CD4-positive, alpha-beta T cell treated with Interleukin-10 for 1 hour (primary cell): Measurements from ENCODE around the gene RAP1GAP.
"Not testable (repeated sequence)": the region's sequence is repeated elsewhere in the genome, so short reads cannot be mapped to it uniquely, and the experiment has no call there.

Experiments
- DNase-seq: peaks from one replicate; pipeline ENCODE4 v3.0.0-alpha.2; 2020

Gene RAP1GAP

DNA sequence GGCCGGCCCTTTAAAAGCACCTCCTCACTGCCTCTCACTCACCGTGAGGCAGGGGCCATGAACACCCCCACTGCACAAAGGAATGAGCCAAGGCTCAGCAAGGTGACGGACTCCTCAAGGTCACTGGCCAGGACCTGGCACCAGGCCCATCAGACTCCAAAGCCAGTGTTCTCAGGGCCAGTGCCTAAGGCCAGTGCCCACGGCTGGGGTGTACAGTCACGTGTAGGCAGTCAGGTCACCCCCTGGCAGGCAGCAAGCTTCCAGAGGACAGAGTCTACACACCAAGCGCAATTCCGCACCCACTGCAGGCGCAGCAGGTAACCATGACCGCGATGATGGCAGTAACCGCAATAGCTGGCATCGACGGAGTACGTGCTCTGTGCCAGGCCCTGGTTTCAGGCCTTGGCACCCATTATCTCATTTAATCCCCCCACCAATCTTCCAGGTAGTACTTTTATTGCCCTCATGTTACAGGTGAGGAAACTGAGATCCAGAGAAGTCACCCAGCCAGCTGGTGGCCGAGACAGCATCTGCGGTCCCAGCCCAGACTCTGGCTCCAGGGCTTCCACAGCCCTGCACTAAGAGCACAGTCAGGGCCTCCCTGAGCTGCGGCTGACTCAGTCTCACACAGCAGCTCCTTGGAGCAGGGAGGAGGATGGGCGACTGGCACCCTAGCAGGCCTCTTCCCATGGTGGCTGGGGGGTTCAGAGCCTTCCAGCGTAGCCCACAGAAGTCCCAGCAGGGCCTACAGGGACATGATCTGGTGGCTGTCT lies 27.0 kb downstream of the RAP1GAP start:
- no peak for DNase-seq

DNA sequence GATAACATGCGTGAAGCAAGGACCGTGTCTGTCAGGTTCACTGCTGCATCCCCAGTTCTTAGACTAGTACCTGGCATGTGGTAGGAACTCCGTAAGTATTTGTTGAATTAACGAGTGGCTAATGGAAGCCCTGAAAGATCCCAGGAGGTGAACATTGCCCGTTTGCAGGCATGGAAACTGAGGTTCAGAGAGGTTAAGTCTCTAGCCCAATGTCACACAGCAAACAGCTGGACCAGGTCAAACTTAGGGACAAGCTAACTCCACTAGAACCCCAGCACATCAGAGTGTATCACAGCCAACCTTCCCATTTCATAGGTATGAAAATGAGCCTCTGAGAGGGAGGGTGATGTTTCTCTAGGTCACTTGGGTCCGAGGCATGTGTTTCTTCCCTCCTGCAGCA lies 27.6 kb downstream of the RAP1GAP start:
- DNase-seq: no peak

DNA sequence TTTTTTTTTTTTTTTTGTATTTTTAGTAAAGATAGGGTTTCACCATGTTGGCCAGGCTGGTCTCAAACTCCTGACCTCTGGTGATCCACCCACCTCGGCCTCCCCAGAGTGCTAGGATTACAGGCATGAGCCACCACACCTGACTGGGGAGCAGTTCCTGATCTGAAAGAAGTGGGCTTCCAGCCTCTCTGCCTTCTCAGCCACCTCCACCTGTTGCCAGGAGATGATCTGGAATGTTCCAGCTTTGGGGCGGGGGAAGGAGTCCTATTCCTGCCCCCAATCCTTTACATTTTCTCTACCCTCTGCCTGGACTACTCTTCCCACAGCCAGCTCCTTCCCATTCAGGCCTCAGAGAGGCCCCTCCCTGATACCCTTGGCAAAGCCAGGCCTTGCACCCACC lies 28.1 kb downstream of the RAP1GAP start:
- DNase-seq: no peak

DNA sequence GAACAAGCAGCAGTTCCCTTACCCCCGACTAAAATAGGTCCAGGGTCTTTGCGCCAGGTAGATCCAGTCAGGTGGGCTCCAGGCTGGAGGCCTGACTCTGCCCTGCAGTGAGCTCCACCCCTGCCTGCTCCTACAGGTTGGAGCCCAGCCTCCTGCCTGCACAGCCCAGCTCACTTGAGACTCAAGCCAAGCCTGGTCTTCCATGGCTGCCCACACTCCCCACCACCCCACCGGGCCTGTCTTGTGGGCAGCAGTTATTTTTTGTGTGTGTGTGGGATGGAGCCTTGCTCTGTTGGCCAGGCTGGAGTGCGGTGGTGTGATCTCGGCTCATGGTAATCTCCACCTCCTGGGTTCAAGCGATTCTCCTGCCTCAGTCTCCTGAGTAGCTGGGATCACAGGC lies 28.5 kb downstream of the RAP1GAP start:
- DNase-seq: no peak

DNA sequence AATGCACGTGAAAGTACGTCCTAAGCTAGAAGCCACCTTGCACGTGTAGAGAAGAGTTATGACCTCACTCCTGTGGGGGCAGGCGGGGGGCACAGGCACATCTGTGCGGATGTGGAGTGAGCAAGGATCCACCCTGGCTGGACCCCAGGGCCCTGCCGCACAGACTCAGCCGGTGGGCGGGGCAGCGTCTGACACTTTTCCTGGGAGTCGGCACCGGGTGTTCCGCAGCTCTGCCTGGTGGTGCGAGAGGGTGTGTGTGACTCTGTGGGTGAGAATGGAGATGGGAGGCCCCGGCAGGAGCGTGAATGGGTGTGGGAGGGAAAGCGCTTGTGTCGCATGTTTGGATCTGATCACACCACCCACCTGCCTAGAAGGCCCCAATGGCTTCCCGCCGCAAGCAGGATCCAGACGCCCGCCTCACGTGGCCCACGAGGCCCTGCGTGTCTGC lies 29.5 kb downstream of the RAP1GAP start:
- no peak for DNase-seq

DNA sequence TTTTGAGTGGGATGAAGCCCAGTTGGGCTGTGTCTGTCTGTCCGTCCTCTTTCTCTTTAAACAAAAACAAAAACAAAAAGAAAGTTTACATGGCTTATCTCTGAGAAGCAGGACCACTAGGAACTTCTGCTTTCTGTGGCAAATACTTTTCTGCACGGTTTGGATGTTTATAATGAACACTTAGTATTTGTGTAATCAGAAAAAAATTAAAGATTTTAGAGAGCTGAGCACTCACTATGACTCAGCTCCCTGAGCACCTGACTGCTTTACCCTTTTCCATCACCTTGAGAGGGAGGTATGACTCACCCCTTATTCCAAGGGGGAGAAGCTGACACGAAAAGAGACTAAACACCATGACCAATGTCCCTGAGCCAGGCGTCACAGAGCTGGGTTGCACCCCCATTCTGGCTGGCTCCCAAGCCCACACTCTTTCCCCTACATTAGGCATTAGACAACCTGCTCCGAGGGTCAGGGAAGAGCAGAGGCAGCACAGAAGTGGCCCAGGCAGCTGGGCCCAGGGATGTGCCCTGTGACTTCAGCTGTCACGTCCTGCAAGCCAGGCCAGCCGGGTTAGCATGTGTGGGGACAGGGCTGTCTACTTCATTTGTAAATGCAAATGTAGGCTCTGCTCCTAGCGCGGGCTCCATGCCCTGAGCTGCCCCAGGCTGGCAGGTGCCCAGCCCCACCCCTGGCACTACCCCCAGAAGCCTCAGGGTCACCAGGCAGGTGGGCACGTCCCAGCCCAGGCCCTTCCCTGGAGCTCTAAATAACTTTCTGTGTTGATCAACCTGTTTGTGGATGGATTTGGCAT lies 30.4 kb downstream of the RAP1GAP start:
- no peak for DNase-seq

DNA sequence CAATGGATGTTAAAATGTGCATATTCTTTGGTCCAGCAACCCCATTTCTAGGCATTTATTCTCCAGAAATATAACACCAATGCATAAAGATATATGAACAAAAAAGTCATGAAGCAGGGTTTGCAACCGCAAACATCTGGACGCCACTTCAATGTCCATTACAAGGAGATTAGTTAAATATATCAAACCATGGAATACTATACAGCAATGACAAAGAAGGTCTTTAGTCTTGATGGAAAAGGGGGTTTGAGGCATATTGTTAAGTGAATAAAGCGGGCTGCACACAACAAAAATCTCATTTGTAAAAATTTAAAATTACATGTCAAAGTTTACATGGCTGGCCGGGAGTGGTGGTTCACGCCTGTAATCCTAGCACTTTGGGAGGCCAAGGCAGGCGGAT lies 31.6 kb downstream of the RAP1GAP start:
- DNase-seq: no peak

DNA sequence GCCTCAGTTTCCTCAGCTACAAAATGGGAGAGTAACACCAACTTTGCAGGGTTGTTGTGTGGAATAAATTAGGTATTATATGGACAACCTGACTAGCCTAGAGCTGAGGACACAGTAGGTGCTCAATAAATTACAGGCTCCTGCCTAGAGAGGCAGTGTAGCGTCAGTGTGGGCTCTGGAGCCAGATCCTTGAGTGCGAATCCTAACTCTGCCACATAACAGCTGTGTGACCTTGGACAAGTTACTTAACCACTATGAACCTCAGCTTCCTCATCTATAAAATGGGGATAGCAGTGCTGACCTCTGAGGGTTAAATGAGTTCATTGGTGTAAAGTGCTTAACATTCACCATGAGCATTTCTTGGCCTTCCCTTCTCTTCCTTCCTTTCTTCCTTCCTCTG lies 33.1 kb downstream of the RAP1GAP start:
- no peak for DNase-seq

DNA sequence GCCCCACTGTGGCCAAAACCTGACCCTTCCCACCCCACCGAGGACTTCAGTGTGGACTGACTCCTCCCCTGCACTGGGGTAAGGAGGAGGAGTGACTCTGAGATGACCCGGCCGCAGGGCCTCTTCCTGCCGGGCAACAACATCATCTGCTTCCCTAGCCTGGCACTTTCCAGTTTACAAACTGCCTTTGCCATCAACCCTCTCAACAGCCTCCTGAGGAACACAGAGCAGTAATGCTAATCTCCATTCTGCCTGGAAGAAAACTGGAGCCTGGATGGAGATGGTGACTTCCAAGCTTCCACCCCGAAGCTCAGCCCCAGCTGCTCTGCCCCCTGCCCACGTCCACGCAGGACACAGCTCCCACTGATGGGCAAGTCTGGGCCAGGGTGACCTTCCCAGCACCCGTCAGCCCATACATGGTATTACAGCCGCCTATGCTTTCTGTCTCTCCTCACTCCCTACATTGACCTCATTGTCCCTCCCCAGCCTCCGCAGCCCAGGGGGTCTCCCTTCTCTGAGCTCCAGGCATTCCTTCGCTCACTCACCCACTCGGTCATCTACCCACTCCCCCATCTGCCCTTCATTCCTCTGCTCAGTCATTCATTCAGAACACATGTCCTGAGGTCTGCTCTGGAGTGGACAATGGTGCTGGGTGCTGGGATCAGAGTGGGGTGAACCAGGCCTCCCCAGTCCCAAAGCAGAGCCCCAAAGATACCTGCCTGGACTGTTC lies 34.2 kb downstream of the RAP1GAP start:
- DNase-seq: no peak

DNA sequence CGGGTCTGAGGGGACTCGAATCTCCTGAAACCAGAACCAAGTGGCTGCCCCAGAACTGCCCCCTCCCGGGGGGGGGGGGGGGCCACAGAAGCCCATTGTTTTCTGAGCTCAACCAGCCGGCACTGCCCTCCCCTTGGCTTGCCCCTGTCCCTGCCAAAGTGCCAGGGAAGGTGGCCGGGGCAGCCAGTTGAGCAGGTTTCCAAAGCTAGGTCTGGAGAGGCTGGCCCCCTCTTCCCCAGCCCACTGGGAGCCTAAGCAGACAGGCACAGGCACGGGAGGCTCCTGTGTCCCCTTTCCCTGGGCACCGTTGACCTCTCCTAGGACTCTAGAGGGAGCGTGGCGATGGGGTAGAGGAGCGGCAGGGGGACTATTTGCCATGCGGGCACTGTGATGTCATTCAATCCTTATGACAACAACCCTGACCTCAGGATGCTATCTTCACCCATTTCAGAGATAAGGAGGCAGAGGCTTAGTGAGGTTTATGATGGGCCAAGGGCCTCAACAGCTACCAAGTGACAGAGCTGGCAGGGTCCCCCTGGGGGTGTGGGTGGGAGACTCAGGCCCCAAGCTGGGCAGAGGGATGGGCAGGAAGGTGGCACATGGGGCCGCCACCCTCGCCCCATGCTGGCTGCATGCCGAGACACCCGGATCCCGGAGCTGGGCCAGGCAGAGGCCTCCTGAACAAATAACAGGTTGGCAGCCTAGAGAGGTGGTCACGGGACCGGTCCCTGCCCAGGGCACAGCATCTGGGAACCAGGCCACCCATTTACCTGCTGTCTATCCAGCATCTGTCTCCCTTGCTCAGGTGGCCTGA lies 35.0 kb downstream of the RAP1GAP start:
- DNase-seq: no peak

DNA sequence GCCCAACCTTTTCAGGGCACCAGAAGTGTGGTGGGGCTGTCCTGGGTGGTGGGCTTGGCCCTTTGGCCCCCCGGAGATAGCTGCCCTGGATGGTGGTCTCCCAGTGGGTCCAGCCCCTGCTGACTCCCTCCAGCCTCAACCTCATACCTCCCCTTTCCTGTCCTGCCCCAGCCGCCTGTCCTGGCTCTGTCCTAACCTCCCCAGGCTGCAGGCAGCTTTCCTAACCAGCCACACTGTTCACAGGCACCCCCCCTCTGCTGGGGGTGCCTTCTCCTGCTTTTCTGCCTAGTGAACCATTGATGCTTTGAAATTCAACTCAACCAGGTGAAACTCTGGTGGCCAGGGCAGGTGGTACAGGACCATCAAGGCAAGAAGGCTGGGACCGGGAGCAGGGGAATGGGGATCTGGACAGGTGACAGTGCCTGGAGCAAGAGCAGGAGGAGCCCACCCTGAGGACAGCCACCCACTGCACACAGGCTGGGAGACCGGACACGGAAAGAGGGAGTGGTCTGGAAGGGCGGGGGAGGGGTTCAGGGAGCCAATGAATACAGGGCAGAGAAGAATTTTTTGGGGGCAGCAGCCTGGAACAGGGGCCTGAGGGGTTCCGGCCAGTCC lies 35.9 kb downstream of the RAP1GAP start:
- DNase-seq: no peak

DNA sequence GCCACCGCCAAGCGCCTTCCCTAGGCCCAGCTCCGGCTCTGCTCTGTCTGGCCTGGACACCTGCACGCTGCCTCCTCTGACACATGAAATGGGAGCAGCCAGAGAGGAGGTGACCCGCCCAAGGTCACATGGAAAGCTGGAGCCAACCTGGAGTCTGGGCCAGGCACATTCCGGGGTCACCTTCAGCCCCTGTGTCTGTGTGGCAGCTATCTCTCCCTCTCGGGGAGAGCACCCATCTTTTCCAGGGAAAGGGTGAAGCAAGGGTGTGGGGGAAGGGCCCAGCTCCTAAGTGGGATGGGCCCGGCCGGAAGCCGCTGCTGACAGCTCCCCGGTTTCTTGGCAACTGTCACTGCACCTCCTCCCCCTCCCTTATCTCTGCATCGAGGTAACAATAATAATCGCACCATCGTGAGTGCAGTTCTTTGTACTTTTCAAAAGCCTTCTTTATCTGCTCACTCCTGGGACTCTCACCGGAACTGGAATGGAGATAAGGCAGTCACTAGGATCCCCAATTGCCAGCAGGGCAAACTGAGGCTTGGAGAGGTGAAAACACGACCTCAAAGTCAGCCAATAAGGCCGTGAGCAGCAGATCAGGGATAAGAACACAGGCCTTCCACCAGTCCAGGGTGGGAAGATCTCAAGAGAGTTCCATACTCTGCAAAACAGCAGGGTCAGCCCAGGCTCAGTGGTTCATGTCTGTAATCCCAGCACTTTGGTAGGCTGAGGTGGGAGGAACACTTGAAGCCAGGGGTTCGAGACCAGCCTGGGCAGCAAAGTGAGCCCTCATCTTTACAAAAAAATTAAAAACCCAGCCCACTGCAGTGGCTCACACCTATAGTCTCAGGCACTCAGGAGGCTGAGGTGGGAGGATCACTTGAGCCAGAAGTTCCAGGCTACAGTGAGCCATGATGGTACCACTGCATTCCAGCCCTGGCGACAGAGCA lies 36.9 kb downstream of the RAP1GAP start:
- no peak for DNase-seq

DNA sequence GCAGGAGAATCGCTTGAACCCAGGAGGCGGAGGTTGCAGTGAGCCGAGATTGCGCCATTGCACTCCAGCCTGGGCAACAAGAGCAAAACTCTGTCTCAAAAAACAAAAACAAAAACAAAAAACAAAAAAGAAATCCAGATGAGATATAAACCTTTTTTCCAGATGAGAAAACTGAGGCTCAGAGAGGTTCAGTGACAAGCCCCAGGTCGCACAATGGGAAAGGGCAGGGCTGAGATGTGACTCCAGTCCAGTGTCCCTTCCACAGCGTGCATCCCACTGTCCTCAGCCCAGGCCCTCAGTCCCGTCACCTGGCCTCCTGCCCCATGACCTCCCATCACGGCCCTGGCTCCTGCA lies 37.6 kb downstream of the RAP1GAP start:
- DNase-seq: not testable (repeated sequence)

DNA sequence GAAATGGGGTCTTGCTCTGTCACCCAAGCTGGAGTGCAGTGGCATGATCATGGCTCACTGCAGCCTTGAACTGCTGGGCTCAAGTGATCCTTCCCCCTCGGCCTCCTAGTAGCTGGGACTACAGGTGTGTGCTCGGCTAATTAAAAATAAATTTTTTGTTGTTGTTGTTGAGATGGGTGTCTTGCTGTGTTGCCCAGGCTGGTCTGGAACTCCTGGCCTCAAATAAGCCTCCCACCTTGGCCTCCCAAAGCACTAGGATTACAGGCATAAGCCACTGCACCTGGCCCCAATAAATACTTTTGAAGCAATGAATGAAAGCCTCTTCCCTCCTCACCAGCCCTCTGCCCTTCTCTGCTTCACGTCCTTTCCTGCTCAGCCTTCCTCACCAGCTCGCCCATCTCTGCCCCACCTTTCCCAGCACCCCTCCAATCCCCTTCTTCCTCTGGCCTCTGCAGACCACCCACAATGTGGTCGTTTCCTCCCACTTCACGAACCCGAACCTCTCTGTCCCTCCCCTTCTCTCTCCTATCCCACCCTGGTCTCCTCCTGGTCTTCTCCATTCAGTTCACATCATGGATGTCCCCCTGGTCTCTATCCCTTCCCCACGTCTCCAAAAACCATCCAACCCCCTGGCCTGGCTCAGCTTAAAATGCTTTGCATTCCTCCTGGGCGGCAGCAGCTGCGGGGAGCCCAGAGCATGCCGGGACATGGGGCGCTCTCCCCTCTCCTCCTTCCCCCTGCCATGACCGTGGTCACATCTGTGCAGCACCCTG lies 38.4 kb downstream of the RAP1GAP start:
- DNase-seq: no peak

DNA sequence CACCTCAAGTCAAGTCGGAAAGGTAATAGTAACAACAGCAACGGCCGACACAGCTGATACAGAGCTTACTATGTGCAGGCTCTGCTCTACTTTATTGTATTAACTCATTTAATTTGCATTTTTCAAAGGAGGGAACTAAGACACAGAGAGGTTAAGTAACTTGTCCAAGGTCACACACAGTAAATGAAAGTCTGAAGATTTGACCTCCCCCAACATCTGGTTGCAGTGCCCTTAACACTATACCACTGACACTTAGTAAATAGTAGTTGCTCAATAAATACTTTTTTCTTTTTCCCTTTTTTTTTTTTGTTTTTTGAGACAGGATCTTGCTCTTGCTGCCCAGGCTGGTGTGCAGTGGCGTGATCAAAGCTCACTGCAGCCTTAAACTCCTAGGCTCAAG lies 39.2 kb downstream of the RAP1GAP start:
- DNase-seq: no peak

DNA sequence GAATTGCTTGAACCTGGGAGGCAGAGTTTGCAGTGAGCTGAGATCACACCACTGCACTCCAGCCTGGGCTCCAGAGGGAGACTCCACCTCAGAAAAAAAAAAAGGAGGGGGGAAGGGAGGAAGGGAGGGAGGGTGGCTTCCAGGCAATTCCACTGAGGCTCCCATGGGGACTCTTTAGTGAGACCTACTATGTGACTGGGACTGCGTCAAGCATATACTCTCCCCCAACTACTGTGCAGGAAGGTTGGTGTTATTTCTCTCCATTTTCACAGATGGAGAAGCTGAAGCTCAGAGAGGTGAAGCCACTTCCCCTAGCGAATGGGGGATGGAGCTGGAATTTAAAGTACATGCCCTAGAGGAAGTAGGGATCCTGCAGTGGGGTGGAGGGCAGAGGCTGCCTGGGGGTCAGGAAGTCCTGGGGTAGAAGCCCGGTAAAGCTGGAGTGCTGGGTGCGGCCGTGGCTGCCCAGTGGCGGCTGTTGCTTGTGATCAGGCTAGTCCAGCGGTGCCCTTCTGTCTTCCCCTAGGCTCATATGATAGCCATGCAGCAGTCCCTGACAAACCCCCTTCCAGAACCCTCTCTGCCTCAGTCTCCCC lies 40.3 kb downstream of the RAP1GAP start:
- DNase-seq: no peak

DNA sequence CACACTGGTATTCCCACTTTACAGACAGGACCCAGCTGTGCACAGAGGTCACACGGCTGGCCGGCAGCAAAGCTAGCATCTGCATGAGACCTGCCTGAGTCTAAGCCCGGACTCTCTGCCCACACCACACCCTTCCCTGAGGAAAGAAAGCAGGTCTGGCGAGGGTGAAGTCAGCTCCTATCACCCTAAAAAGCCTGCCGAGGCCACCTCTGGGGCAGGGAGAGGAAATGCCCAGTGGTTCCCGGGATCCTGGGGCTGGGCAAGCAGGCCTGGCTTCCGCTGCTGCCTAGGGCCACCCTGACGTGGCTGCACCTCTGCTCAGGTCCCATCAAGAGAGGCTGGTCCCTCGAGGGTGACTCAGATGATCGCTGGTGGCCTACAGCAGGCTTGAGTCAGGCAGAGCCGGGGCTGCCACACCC lies 42.2 kb downstream of the RAP1GAP start:
- DNase-seq: no peak

DNA sequence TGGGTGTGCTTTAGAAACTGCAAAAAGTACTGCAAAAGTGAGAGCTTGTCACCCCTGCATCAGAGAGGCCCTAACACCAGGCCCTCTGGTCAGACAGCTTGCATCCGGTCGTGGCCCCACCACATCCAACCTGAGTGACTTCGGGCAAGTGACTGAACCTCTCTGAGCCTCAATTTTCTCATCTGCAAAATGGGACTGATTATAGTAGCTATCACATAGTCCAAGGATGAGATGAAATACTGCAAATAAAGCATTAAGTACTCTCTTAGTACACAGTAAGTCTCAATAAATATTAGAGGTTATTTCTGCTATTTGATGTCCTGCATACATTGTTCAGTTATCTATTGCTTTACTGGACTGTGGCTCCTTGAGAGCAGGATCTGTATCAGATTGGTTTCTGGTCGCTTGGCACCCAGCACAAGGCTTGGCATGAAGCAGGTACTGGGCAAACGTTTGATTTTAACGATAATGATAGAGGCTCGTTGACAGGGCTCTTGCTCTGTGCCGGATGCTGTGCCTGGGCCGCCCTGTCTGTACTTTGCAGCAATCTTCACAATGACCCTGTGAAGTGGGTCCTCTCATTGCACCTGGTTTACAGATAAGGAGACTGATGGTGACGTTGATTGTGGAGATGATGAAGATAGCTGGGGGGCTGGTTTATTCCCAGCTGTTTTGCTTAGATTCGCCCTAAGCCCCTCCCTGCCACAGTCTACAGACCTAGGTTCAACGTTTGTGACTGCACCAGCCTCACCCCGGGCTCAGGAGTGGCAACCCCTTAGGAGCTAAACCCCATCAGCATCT lies 43.6 kb downstream of the RAP1GAP start:
- no peak for DNase-seq
